A549 (cell line): ENCODE measurements around the gene THEM5.

Experiments
- CHD4 ChIP-seq: fragments of 200-600 bp; sonication (generic); IDR thresholded peaks from 2 replicates; pipeline ENCODE4 v1.6.1; 2016; ENCODE audit warnings: antibody characterized with exemption, mild to moderate bottlenecking, borderline replicate concordance
- HDAC2 ChIP-seq: fragments of 200-600 bp; sonication (generic); IDR thresholded peaks from 2 replicates; pipeline ENCODE4 v1.6.1; 2016
- JUN ChIP-seq, 2 experiments: fragments of >200 bp; sonication (Bioruptor Twin); formaldehyde crosslinking; IDR thresholded peaks; 2 replicates in 1 of 2; 3 replicates in 1 of 2; pipeline ENCODE4 v1.6.1; 2016 to 2017
- POLR2A ChIP-seq: IDR thresholded peaks from 2 replicates; pipeline ENCODE4 v1.6.1; 2012; ENCODE audit warnings: mild to moderate bottlenecking, low read length
- SMC3 ChIP-seq: fragments of >200 bp; sonication (Bioruptor Twin); formaldehyde crosslinking; IDR thresholded peaks from 3 replicates; pipeline ENCODE4 v1.6.1; 2018; ENCODE audit warnings: inconsistent platforms
- ZNF302 ChIP-seq: fragments of 250-450 bp; sonication (Bioruptor Pico); IDR thresholded peaks from 2 replicates; pipeline ENCODE4 v1.9.0; 2021; ENCODE audit warnings: inconsistent platforms, mild to moderate bottlenecking, moderate library complexity
- TF ChIP-seq, protein P1 (sequence below): IDR thresholded peaks from 2 replicates; pipeline ENCODE4 v1.6.1; 2012
- TF ChIP-seq, protein P2 (sequence below): fragments of >200 bp; sonication (Bioruptor Twin); formaldehyde crosslinking; IDR thresholded peaks from 3 replicates; pipeline ENCODE4 v1.5.1; 2016
- TF ChIP-seq, protein P3 (sequence below): fragments of 450-650 bp; IDR thresholded peaks from 2 replicates; pipeline ENCODE4 v1.6.1; 2014; ENCODE audit warnings: antibody characterized with exemption

GRCh38 chr1:151849871-151850270 is 3.6 kb downstream of the THEM5 start:
- TF ChIP-seq ZNF302 (CRISPR knock-in tag) (no peak), CHD4 (no peak), JUN (IDR thresholded peaks at IDR 0.05) (no peak), HDAC2 (no peak), POLR2A (no peak), SMC3 (no peak)
- TF ChIP-seq, protein P1, sequence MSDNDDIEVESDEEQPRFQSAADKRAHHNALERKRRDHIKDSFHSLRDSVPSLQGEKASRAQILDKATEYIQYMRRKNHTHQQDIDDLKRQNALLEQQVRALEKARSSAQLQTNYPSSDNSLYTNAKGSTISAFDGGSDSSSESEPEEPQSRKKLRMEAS = no peak
- TF ChIP-seq, protein P2, sequence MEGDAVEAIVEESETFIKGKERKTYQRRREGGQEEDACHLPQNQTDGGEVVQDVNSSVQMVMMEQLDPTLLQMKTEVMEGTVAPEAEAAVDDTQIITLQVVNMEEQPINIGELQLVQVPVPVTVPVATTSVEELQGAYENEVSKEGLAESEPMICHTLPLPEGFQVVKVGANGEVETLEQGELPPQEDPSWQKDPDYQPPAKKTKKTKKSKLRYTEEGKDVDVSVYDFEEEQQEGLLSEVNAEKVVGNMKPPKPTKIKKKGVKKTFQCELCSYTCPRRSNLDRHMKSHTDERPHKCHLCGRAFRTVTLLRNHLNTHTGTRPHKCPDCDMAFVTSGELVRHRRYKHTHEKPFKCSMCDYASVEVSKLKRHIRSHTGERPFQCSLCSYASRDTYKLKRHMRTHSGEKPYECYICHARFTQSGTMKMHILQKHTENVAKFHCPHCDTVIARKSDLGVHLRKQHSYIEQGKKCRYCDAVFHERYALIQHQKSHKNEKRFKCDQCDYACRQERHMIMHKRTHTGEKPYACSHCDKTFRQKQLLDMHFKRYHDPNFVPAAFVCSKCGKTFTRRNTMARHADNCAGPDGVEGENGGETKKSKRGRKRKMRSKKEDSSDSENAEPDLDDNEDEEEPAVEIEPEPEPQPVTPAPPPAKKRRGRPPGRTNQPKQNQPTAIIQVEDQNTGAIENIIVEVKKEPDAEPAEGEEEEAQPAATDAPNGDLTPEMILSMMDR = no peak
- TF ChIP-seq, protein P3, sequence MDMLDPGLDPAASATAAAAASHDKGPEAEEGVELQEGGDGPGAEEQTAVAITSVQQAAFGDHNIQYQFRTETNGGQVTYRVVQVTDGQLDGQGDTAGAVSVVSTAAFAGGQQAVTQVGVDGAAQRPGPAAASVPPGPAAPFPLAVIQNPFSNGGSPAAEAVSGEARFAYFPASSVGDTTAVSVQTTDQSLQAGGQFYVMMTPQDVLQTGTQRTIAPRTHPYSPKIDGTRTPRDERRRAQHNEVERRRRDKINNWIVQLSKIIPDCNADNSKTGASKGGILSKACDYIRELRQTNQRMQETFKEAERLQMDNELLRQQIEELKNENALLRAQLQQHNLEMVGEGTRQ = no peak
